HG02678 (cell line): ENCODE data around the gene ITPKC.

Source experiments
- ATAC-seq: cut with Tn5 transposase; IDR thresholded peaks from one replicate; pipeline ENCODE4 v1.9.1; 2021; ENCODE audit warnings: mild to moderate bottlenecking, moderate library complexity; ENCODE audit not compliant: unreplicated experiment

The ITPKC gene

DNA sequence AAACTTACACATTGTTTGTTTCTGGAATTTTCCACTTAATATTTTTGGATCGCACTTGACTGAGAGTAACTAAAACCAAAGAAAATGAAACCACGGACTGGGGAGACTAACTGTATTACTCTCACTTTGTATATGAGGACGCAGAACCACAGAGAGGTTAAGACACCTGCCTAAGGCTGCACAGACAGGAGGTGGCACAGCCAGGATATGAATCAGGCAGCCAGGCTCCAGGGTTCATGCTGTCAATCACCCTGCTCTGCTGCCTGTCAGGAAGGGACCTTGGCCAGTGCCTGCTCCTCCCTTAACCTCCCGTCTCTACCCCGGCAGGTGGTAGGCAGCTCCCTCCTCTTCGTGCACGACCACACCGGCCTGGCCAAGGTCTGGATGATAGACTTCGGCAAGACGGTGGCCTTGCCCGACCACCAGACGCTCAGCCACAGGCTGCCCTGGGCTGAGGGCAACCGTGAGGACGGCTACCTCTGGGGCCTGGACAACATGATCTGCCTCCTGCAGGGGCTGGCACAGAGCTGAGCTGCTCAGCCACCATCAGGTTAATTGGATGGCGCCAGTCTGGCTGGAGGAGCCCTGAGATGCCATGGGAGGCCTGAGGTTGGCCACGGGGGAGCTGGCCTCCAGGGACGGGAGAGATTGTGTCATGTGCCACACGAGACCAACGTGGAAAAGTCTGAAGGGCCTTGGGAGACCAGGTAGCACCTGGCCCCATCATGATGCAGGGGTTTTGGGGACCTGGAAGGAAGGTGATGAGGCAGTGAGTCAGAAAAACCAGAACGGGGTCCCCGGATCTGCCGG lies 22.3 kb downstream of the ITPKC start:
- no peak for ATAC-seq

DNA sequence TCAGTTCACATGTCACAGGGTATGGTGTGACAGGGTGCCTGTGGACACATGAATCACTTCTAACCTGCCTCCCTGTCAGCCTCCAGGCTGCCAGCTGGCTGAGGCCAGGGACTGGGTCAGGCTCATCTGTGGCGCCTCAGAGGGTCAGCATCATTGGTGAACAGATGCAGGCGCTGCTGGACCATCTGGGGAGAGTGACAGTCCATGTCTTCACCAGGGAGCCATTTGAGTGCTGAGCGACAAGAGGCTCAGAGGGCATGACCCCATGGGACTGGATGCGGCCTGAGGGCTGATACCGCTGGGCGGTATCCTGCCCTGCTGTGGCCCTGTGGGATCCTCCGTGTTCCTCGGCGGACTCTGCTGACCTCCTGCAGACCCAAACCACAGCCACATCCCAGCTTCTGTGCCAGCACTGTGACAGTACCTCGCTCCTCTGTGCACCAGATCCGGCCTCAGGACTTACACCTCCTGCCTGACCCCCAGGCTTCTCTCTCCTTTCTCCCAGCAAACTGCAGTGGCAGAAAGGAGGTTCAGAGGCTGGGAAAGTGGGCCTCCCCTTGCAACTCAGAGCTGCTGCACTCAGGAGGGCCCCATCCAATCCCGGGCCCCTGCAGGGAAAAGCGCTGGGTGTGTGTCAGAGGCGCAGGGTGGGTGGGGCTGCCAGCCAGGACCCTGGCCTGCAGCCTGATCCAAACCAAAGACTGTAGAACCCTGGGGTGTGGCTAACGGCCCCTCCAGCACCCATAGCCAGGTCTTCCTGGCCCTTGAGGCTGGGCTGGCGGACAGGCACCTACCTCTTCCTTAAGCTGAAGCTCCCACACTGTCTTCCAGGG lies 23.2 kb downstream of the ITPKC start:
- ATAC-seq: no peak

DNA sequence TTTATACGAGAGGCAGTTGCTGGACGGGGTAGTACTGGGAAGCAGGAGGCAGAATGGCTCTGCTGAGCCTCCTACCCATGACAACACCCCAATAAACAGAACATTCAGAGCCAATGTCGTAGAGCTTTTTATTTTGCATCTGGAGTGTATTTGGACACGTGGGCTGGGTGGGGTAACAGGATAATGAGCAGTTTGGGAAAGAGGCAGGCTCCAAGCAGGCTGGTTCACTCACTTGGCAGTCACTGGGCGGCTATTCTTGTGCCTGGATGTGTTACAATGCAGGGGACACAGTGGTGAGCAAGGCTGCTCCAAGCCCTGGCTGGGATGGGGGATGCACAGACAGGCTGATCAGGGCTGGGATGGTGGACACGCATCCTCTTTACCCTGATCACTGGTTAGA lies 23.8 kb downstream of the ITPKC start:
- no peak for ATAC-seq

DNA sequence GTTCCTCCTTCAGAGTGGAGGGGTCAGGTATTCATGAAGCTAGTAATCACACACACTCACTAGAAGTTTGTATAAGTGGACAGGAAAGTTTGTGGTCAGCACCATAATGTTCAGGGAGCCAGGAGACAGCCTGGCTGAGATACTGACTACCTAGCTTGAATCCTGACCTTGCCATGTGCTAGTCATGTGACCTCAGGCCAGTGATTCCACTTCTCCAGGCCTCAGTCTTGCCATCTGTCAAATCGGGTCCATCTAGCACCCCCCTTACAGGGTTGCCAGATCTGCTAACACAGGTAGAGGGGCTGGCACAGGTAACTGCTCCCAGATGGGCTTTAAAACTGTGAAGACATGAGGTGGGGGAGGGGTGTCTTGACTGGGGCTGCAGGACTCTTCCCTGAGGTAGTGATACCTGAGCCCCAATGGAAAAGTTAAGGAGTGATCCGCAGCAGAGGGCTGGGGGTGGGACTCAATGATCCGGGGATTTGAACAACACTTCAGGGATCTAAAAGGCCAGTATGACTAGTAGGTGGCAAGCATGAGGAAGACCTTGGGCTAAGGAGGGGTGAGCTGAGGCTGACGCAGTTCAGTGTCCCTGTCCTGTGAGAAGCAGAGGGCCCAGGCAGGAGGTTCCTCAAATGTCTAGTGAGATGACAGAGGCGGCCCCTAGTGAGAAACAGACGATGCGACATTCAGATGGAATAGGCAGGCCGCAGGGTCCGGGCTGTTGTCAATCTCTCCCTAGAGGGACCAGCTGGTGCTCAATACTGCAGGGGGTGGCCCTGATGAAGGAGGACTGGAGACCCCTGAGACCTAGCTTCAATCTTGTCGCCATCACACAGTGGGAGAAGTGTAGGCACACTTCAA lies 24.8 kb downstream of the ITPKC start:
- no peak for ATAC-seq

GRCh38 chr19:40742477-40742876 lies 25.6 kb downstream of the ITPKC start:
- no peak for ATAC-seq

- no peak for ATAC-seq
Measured at GRCh38 chr19:40742886-40743285, 26.0 kb downstream of the ITPKC start.

DNA sequence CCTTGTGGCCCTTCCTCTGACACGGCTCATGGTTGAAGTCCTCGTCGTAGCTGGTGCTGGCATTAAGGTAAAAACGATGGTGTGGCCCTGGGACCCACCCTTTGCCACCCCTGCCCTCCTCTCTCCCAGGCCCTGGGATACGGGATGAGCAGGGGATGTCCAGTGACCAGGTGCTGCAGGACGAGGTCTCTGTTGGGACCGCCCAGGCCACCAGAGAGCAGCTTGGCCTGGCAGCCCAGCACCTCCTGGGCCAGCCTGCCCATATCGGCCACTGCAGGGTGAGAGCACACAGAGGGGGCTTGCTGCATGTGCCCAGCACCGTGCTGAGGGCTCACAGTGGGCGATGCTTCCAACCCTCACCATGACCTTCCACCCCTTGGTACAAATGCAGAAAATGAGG lies 27.0 kb downstream of the ITPKC start:
- ATAC-seq: no peak

GRCh38 chr19:40744554-40745401 lies 27.9 kb downstream of the ITPKC start:
- no peak for ATAC-seq

GRCh38 chr19:40745402-40745780 lies 28.5 kb downstream of the ITPKC start:
- ATAC-seq: no peak

- ATAC-seq: no peak
Measured at GRCh38 chr19:40747536-40747935, 30.6 kb downstream of the ITPKC start.

DNA sequence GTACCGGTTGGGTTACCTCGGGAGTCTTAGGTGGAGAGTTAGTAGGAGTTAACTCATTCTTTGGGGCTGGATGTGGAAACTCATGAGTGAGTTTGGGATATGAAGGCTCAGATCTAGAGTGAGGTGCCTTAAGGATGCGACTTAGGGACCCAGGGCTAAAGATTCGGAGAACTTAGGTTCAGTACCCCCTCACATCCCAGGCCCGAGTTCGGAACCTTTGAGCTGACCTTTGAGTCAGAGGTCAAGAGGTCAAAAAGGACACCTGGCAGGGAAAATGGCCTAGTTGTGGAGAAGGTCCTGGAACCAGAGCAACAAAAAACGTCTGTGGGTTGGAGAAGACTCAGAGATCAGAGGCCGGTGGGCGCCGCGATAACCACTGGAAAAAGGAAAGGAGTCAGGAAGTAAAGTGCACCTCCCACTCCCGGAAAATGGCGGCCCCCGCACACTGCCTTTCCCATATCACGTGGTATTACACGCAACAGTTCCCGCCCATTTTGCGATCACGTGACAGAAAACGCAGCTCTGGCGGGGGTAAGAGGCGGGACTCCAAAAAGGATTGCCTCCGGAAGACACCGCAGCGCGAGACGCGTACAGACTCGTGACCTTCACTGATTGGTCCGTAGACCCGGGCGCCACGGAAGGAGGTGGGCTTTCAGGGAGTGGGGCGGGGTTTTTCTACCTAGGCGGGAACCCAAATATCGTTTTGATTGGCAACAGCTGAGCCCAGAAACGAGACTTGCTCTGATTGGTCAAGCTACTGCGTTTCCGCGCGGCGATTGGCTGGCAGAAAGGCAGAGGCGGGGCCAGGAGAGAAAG lies 33.4 kb downstream of the ITPKC start, which contains the start of gene ACTMAP:
TSS of gene ACTMAP (minus strand) at position 420 of the 816 bp plus-strand sequence. CDS start 674 bp downstream, outside the sequence.
- peak; percentile 90 for ATAC-seq

DNA sequence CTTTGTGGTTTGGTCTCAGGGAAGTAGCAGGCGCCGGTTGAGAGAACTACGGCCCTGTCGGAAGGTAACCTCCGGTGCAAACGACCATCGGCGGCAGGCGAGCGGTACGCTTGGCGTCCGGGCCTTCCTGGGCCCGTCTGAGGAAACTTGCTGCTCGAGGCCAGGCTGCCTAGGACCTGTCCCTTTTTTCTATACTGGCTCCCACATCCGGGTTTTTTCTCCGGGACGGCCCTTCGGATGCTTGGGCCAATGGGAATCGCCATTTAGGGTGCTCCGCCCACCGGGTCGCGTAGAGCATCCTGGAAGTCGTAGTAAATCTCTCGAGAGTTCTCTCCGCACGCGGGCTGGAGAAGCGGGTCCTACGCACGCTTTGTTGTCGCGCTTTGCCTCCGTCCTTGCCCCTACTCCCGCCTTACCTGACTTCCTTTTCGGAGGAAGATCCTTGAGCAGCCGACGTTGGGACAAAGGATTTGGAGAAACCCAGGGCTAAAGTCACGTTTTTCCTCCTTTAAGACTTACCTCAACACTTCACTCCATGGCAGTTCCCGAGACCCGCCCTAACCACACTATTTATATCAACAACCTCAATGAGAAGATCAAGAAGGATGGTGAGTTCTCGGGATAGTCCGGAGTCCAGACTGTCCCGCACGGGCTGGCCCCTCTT lies 34.1 kb downstream of the ITPKC start, which contains the start of gene SNRPA:
TSS of gene SNRPA (plus strand) at position 330 of the 664 bp plus-strand sequence. CDS start at position 536, 206 bp downstream.
- ATAC-seq: peak; percentile 57

GRCh38 chr19:40752257-40752781 lies 35.4 kb downstream of the ITPKC start:
- ATAC-seq: no peak

- no peak for ATAC-seq
Measured at GRCh38 chr19:40754611-40755247, 37.8 kb downstream of the ITPKC start.

DNA sequence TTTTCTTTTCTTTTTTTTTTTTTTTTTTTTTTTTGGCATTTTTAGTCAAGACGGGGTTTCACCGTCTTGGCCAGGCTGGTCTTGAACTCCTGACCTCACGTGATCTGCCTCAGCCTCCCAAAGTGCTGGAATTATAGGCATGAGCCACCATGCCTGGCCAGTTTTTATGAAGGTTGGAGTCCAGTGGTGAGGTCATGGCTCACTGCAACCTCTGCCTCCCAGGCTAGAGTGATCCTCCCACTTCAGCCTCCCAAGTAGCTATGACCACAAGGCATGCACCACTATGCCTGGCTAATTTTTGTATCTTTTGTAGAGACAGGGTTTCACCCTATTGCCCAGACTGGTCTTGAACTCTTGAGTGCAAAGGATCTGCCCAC lies 38.3 kb downstream of the ITPKC start:
- ATAC-seq: no peak

DNA sequence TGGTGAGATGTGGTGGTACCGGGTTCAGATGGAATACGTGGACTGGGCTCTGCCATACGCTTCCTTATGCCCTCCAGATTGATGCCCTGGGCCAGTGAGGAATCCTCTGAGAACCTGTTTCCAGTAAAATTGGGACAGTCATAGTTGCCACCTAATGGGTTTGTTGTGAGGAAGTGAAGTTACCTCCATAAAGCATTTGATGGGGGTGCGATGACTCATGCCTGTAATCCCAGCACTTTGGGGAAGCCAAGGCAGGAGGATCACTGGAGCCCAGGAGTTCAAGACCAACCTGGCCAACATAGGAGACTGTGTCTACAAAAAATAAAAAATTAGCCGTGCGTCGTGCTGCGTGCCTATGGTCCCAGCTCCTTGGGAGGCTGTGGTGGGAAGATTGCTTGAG lies 38.9 kb downstream of the ITPKC start:
- ATAC-seq: no peak

DNA sequence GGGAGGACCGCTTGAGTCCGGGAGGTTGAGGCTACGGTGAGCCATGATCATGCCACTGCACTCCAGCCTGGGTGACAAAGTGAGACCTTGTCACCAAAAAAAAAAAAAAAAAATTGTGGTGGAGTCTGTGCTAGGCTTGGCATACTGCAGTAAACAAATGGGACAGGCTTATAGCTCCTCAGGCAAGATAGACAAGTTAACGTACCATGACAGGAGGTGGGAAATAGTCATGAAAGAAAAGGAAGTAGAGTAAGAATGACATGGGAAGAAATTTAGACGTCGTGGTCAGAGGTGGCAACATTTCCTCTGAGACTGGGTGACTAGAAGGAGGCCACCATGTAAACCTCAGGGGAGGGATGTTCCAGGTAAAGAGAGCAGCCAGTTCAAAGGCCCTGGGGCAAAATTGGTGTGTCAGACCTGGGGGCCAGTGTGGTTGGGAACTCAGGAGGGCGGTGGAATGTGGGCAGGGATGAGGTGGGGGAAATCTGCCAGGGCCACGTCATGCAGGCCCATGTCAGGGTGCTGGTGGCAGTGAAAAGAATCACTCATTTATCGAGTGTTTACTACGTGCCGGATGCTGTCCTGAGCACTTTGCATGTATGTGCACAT lies 39.7 kb downstream of the ITPKC start:
- no peak for ATAC-seq

GRCh38 chr19:40758491-40758890 lies 41.6 kb downstream of the ITPKC start:
- no peak for ATAC-seq
